Keratinocyte (primary cell): ENCODE measurements around the gene ASPN. TPM values are rescaled to one million over a fixed set of nuclear protein-coding genes. Genes with fewer than 3 reads are reported as not detected.

Experiments used
- DNase-seq: peaks from one replicate; pipeline ENCODE4 v3.0.0-alpha.2; 2011; ENCODE audit warnings: low read depth, missing footprints, low spot score
- FAIRE-seq: peaks from 2 replicates; lab custom pipeline; 2011; peaks lifted over from hg19 to GRCh38; lab: Jason Lieb, UNC
- H2AFZ ChIP-seq: 2 replicates; pipeline ENCODE4 v1.6.0; 2012; ENCODE audit warnings: low read length, control low read depth, inconsistent platforms; ENCODE audit not compliant: control insufficient read depth
- H3K27ac ChIP-seq: 2 replicates; pipeline ENCODE4 v1.5.1; 2011; ENCODE audit warnings: low read length; ENCODE audit not compliant: control insufficient read depth, insufficient read depth
- H3K27me3 ChIP-seq: 3 replicates; pipeline ENCODE4 v1.6.0; 2011; ENCODE audit warnings: low read length; ENCODE audit not compliant: control insufficient read depth, insufficient read depth; ENCODE audit errors: extremely low read depth
- H3K36me3 ChIP-seq, 2 experiments: 2 replicates in 1 of 2; 3 replicates in 1 of 2; pipeline ENCODE4 v1.5.1; 2011; ENCODE audit warnings: low read length in 2 of 2, mild to moderate bottlenecking in 1 of 2; ENCODE audit not compliant: control insufficient read depth in 2 of 2, insufficient read depth in 2 of 2; ENCODE audit errors: extremely low read depth in 1 of 2
- H3K4me1 ChIP-seq: 3 replicates; pipeline ENCODE4 v1.5.1; 2011; ENCODE audit warnings: low read length; ENCODE audit not compliant: control insufficient read depth, insufficient read depth; ENCODE audit errors: extremely low read depth
- H3K4me2 ChIP-seq: 3 replicates; pipeline ENCODE4 v1.6.0; 2011; ENCODE audit warnings: low read depth, low read length; ENCODE audit not compliant: control insufficient read depth, insufficient read depth; ENCODE audit errors: extremely low read depth
- H3K4me3 ChIP-seq, 3 experiments: fragments of 200-600 bp in 1 of 3; sonication (generic) in 1 of 3; 2 replicates in 2 of 3; 3 replicates in 1 of 3; pipeline ENCODE4 v1.5.1; 2011 to 2016; ENCODE audit warnings: low read length in 3 of 3, mild to moderate bottlenecking in 3 of 3, control low read depth in 2 of 3, inconsistent platforms in 1 of 3, low read depth in 1 of 3, mixed read lengths in 1 of 3, mixed run types in 1 of 3, moderate library complexity in 1 of 3; ENCODE audit not compliant: control insufficient read depth in 2 of 3, insufficient read depth in 2 of 3; ENCODE audit errors: extremely low read depth in 1 of 3
- H3K79me2 ChIP-seq: 2 replicates; pipeline ENCODE4 v1.6.0; 2012; ENCODE audit warnings: low read length; ENCODE audit not compliant: control insufficient read depth, insufficient read depth
- H3K9ac ChIP-seq: 3 replicates; pipeline ENCODE4 v1.6.0; 2011; ENCODE audit warnings: low read length; ENCODE audit not compliant: control insufficient read depth, insufficient read depth; ENCODE audit errors: extremely low read depth
- H3K9me1 ChIP-seq: 3 replicates; pipeline ENCODE4 v1.6.0; 2011; ENCODE audit warnings: low read length; ENCODE audit not compliant: control insufficient read depth, insufficient read depth; ENCODE audit errors: extremely low read depth
- H3K9me3 ChIP-seq: 2 replicates; pipeline ENCODE4 v1.5.1; 2012; ENCODE audit warnings: low read depth, low read length; ENCODE audit not compliant: control insufficient read depth
- H4K20me1 ChIP-seq: 3 replicates; pipeline ENCODE4 v1.6.0; 2011; ENCODE audit warnings: low read length; ENCODE audit not compliant: control insufficient read depth, insufficient read depth; ENCODE audit errors: extremely low read depth
- EZH2 ChIP-seq: IDR thresholded peaks from one replicate; pipeline ENCODE4 v1.6.1; 2012; ENCODE audit warnings: inconsistent platforms, mild to moderate bottlenecking, low read length, moderate library complexity
- dilution Hi-C: fragments of 300-500 bp; cut with MboI; formaldehyde crosslinking; loops from one replicate; pipeline ENCODE4 v1.7.0; 2020; ENCODE audit warnings: low sequenced_read_pairs; ENCODE audit not compliant: extremely low pct_ligation_motif_present
- polyA plus RNA-seq, 5 experiments: library from polyadenylated mRNA; depleted of rRNA in 3 of 5; stranded (reverse) in 3 of 5; stranded (forward) in 1 of 5; unstranded in 1 of 5; fragments of >200 nt; gene quantifications; 1 replicate in 1 of 5; 2 replicates in 3 of 5; 3 replicates in 1 of 5; pipeline versions ENCODE4 v1.2.1 to v1.2.3, GENCODE V29; 2011 to 2012; ENCODE audit warnings: missing spikeins in 2 of 5, low read depth in 1 of 5, low replicate concordance in 1 of 5
- TF ChIP-seq, protein P1 (sequence below), 3 experiments: IDR thresholded peaks in 1 of 3; conservative IDR thresholded peaks in 1 of 3; optimal IDR thresholded peaks in 1 of 3; 2 replicates in 2 of 3; 3 replicates in 1 of 3; pipeline versions ENCODE3 to v1.5.1; 2011; ENCODE audit warnings: low read length in 3 of 3, mild to moderate bottlenecking in 3 of 3, moderate library complexity in 2 of 3, control low read depth in 1 of 3, inconsistent platforms in 1 of 3; ENCODE audit not compliant: insufficient read depth in 2 of 3; ENCODE audit errors: extremely low read depth in 1 of 3

The ASPN gene
- polyA plus RNA-seq, 1 donor (not counting 4 experiments of a cell fraction or from before 2014, with no cell fraction given): 0.63 TPM

DNA sequence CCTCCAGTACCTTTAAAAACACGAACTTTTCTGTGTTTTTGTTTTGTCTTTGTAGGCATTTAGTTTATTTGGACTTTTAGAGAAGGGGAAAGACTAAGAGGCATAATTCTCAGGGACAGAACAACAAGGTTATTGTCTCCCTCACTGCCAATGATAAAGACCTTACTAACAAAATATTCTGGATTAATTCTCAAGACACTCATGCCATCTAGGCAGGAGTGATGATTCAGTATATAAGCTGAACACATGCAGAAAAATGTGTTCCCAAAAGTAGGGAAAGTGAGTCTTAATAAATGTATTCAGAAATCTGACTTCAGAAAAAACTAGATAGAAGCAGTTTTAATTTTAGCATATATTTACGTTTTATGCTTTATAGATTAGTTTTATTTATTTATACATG is 17.4 kb upstream of the ASPN start:
- no peaks in the 10 kb centered on the region for H3K79me2 ChIP-seq
- H3K4me3 ChIP-seq: no peak overlapping the region
- DNase-seq (no peak), FAIRE-seq (no peak)
- H3K9ac ChIP-seq: no peak overlapping the region
- H3K4me1 ChIP-seq: peaks cover 20% of the 10 kb centered on the region
- H3K9me1 ChIP-seq: no peaks in the 10 kb centered on the region
- H3K36me3 ChIP-seq: no peaks in the 10 kb centered on the region
- H3K27me3 ChIP-seq: no peaks in the 10 kb centered on the region
- no peaks in the 10 kb centered on the region for H4K20me1 ChIP-seq
- H2AFZ ChIP-seq: no peak overlapping the region
- TF ChIP-seq EZH2: no peak
- no peaks in the 10 kb centered on the region for H3K9me3 ChIP-seq
- no peak overlapping the region for H3K4me2 ChIP-seq
- dilution Hi-C loops: no loop called here
- no peak overlapping the region for H3K27ac ChIP-seq

DNA sequence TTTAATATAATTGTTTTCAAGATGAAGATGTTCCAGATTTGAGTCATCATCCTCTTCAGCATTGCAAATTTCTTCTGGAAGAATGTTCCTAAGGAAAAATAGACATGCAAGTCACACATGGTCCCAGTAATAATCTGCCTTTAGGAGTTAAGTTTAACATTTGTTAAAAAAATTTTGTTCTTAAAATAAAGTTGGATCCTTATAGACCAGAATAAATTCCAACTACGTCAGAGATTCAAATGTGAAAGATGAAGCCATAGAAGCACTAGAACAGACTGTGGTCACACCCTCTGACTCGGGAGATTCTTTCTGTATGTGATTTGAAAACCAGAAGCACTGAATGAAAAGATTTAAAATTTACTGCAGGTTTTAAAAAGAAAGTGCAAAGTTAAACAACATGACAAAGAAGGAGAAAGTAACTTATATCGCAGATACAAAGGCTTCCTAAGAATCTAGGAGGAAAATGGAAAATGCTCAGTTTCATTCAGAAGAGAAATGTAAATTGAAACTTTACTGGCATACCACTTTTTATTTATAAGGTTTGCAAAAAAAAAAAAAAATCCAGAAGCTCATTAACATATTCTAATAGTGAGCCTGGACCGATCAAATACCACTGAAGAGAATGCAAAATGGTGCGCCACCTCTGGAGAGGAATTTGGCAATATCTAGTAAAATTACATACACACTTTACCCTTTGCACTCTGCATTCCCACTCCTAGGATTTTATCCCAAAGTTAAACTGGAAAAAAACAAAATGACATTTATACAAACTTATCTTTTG is 14.3 kb upstream of the ASPN start:
- Histone ChIP-seq H3K27me3 (no peaks in the 10 kb centered on the region), H3K9me3 (no peaks in the 10 kb centered on the region), H3K27ac (no peak overlapping the region), H3K4me3 (no peak overlapping the region), H3K79me2 (no peaks in the 10 kb centered on the region), H2AFZ (no peak overlapping the region), H3K9me1 (no peaks in the 10 kb centered on the region), H3K4me2 (no peak overlapping the region), H3K4me1 (peaks cover 9% of the 10 kb centered on the region), H3K9ac (no peak overlapping the region), H3K36me3 (no peaks in the 10 kb centered on the region), H4K20me1 (no peaks in the 10 kb centered on the region)
- dilution Hi-C loops: no loop called here
- DNase-seq (no peak), FAIRE-seq (no peak)
- TF ChIP-seq EZH2: no peak
- TF ChIP-seq, protein P1, sequence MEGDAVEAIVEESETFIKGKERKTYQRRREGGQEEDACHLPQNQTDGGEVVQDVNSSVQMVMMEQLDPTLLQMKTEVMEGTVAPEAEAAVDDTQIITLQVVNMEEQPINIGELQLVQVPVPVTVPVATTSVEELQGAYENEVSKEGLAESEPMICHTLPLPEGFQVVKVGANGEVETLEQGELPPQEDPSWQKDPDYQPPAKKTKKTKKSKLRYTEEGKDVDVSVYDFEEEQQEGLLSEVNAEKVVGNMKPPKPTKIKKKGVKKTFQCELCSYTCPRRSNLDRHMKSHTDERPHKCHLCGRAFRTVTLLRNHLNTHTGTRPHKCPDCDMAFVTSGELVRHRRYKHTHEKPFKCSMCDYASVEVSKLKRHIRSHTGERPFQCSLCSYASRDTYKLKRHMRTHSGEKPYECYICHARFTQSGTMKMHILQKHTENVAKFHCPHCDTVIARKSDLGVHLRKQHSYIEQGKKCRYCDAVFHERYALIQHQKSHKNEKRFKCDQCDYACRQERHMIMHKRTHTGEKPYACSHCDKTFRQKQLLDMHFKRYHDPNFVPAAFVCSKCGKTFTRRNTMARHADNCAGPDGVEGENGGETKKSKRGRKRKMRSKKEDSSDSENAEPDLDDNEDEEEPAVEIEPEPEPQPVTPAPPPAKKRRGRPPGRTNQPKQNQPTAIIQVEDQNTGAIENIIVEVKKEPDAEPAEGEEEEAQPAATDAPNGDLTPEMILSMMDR (optimal IDR thresholded peaks at IDR 0.05 in 1 of 3, IDR thresholded peaks at IDR 0.05 in 1 of 3, conservative IDR thresholded peaks at IDR 0.05 in 1 of 3; ENCODE audit: extremely low read depth in 1 of 3, insufficient read depth in 2 of 3, low read length in 3 of 3): no peak
